ENCODE results near the gene WDR48. TPM values are rescaled to one million over a fixed set of nuclear protein-coding genes. Genes with fewer than 3 reads are reported as not detected.

Gene WDR48
- total RNA-seq, 2 donors from 2014 or later: 57.5 to 60.4 TPM

- Mint-ChIP-seq H3K4me1 (no peaks in the 10 kb centered on the region), H3K9me3 (no peaks in the 10 kb centered on the region), H3K36me3 (ENCODE audit: low read depth) (no peaks in the 10 kb centered on the region), H3K27ac (no peak overlapping the region), H3K4me3 (no peak overlapping the region), H3K27me3 (ENCODE audit: insufficient read depth) (no peaks in the 10 kb centered on the region)
- Histone ChIP-seq H3K27ac (ENCODE audit: low read depth, low read length) (no peak overlapping the region), H3K27me3 (ENCODE audit: control insufficient read depth, insufficient read depth, low read length, poor library complexity, severe bottlenecking) (no peaks in the 10 kb centered on the region), H3K4me1 (ENCODE audit: control insufficient read depth, insufficient read depth, low read length) (no peaks in the 10 kb centered on the region), H3K9ac (ENCODE audit: extremely low read depth, low read length, poor library complexity, severe bottlenecking) (no peak overlapping the region), H3K4me3 (ENCODE audit: low read length) (no peak overlapping the region), H3K9me3 (ENCODE audit: control insufficient read depth, low read length) (no peaks in the 10 kb centered on the region), H3K36me3 (ENCODE audit: control insufficient read depth, insufficient read depth, low read length) (no peaks in the 10 kb centered on the region)
- no peak for TF ChIP-seq CTCF (conservative IDR thresholded peaks at IDR 0.05)
- no peak for DNase-seq
- 81 to 95% methylated on average over 3 of the region's 3 CpGs for WGBS, 2 experiments (ENCODE audit: insufficient coverage in 1 of 2, insufficient read length in 1 of 2)
Measured at GRCh38 chr3:39115870-39116269, 64.1 kb downstream of the WDR48 start.

- Histone ChIP-seq H3K4me3 (ENCODE audit: low read length) (no peak overlapping the region), H3K36me3 (ENCODE audit: control insufficient read depth, insufficient read depth, low read length) (no peaks in the 10 kb centered on the region), H3K27me3 (ENCODE audit: control insufficient read depth, insufficient read depth, low read length, poor library complexity, severe bottlenecking) (no peaks in the 10 kb centered on the region), H3K27ac (ENCODE audit: low read depth, low read length) (no peak overlapping the region), H3K9me3 (ENCODE audit: control insufficient read depth, low read length) (no peaks in the 10 kb centered on the region), H3K9ac (ENCODE audit: extremely low read depth, low read length, poor library complexity, severe bottlenecking) (no peak overlapping the region), H3K4me1 (ENCODE audit: control insufficient read depth, insufficient read depth, low read length) (no peaks in the 10 kb centered on the region)
- H3K27ac Mint-ChIP-seq: no peak overlapping the region
- H3K9me3 Mint-ChIP-seq: no peaks in the 10 kb centered on the region
- no peak overlapping the region for H3K4me3 Mint-ChIP-seq
- no peaks in the 10 kb centered on the region for H3K27me3 Mint-ChIP-seq (ENCODE audit: insufficient read depth)
- no peak for TF ChIP-seq CTCF (conservative IDR thresholded peaks at IDR 0.05)
- no peaks in the 10 kb centered on the region for H3K36me3 Mint-ChIP-seq (ENCODE audit: low read depth)
- no peak for DNase-seq
- 90 to 95% methylated on average over 1 to 3 of the region's 3 CpGs for WGBS, 2 experiments (ENCODE audit: insufficient coverage in 1 of 2, insufficient read length in 1 of 2)
- H3K4me1 Mint-ChIP-seq: no peaks in the 10 kb centered on the region
Measured at GRCh38 chr3:39118079-39118478, 66.3 kb downstream of the WDR48 start.

GRCh38 chr3:39118931-39119660 is 67.3 kb downstream of the WDR48 start:
- Mint-ChIP-seq H3K27me3 (ENCODE audit: insufficient read depth) (no peaks in the 10 kb centered on the region), H3K4me3 (no peak overlapping the region), H3K4me1 (no peaks in the 10 kb centered on the region), H3K27ac (no peak overlapping the region), H3K9me3 (no peaks in the 10 kb centered on the region), H3K36me3 (ENCODE audit: low read depth) (no peaks in the 10 kb centered on the region)
- TF ChIP-seq CTCF (conservative IDR thresholded peaks at IDR 0.05): no peak
- DNase-seq: no peak
- H3K4me1 ChIP-seq (ENCODE audit: control insufficient read depth, insufficient read depth, low read length): no peaks in the 10 kb centered on the region
- H3K9ac ChIP-seq (ENCODE audit: extremely low read depth, low read length, poor library complexity, severe bottlenecking): no peak overlapping the region
- H3K36me3 ChIP-seq (ENCODE audit: control insufficient read depth, insufficient read depth, low read length): no peaks in the 10 kb centered on the region
- 40 to 78% methylated on average over 1 to 5 of the region's 5 CpGs for WGBS, 2 experiments (ENCODE audit: insufficient coverage in 1 of 2, insufficient read length in 1 of 2)
- H3K9me3 ChIP-seq (ENCODE audit: control insufficient read depth, low read length): no peaks in the 10 kb centered on the region
- H3K27ac ChIP-seq (ENCODE audit: low read depth, low read length): no peak overlapping the region
- H3K27me3 ChIP-seq (ENCODE audit: control insufficient read depth, insufficient read depth, low read length, poor library complexity, severe bottlenecking): no peaks in the 10 kb centered on the region
- H3K4me3 ChIP-seq (ENCODE audit: low read length): no peak overlapping the region
